GM12891 (cell line): Measurements from ENCODE around the gene TLNRD1. TPM values are rescaled to one million over a fixed set of nuclear protein-coding genes. Genes with fewer than 3 reads are reported as not detected.
"Not testable (repeated sequence)": the region's sequence is repeated elsewhere in the genome, so short reads cannot be mapped to it uniquely, and the experiment has no call there.

Experiments used
- DNase-seq: peaks from one replicate; pipeline ENCODE4 v3.0.0; 2011; ENCODE audit warnings: low spot score; ENCODE audit not compliant: insufficient read length
- FAIRE-seq: peaks from 2 replicates; lab custom pipeline; 2011; peaks lifted over from hg19 to GRCh38; lab: Jason Lieb, UNC
- PAX5 ChIP-seq: IDR thresholded peaks from 2 replicates; pipeline ENCODE4 v1.6.1; 2011; ENCODE audit warnings: low read length, moderate library complexity, mild to moderate bottlenecking; ENCODE audit not compliant: insufficient read depth, severe bottlenecking
- POLR2A ChIP-seq: IDR thresholded peaks from 2 replicates; pipeline ENCODE4 v1.6.1; 2011; ENCODE audit warnings: low read depth, low read length, control low read depth
- POLR2AphosphoS5 ChIP-seq: IDR thresholded peaks from 2 replicates; pipeline ENCODE4 v1.6.1; 2011; ENCODE audit warnings: low read depth, low read length, control low read depth
- POU2F2 ChIP-seq: IDR thresholded peaks from 2 replicates; pipeline ENCODE4 v1.6.1; 2011; ENCODE audit warnings: low read depth, mild to moderate bottlenecking, control low read depth, low read length, moderate library complexity
- SPI1 ChIP-seq: IDR thresholded peaks from 2 replicates; pipeline ENCODE4 v1.6.1; 2011; ENCODE audit warnings: low read depth, low read length, control low read depth
- TAF1 ChIP-seq: IDR thresholded peaks from 2 replicates; pipeline ENCODE4 v1.6.1; 2011; ENCODE audit warnings: low read depth, low read length, control low read depth
- polyA plus RNA-seq: library from polyadenylated mRNA; unstranded; fragments of >200 nt; gene quantifications from one replicate; pipeline ENCODE4 v1.2.1, GENCODE V29; 2012; ENCODE audit warnings: low read depth, missing spikeins, inconsistent platforms; ENCODE audit not compliant: missing spikeins

TLNRD1 gene
- 6.8 TPM for polyA plus RNA-seq

GRCh38 chr15:81000624-81001151, at the start of gene TLNRD1:
Gene TLNRD1, plus strand, starts transcription at chr15:81000923. Its CDS starts 1,349 bp downstream, at chr15:81002272.
- TF ChIP-seq PAX5 = no peak
- peak; percentile 11; the same call in 1 of the 2 replicates for TF ChIP-seq TAF1
- 0 out of 2 replicates have a peak, but pooled peaks have one; percentile 3 for TF ChIP-seq POU2F2
- TF ChIP-seq POLR2A = peak; percentile 27; the same call in 1 of the 2 replicates
- peak; percentile 57; the same call in 1 of the 2 replicates for TF ChIP-seq POLR2AphosphoS5
- peak; percentile 71 for TF ChIP-seq SPI1
- FAIRE-seq (peak; percentile 90), DNase-seq (peak; percentile 78)

GRCh38 chr15:80951941-80952340, 48.8 kb upstream of the TLNRD1 start:
- FAIRE-seq = no peak
- TF ChIP-seq POU2F2 (no peak), POLR2AphosphoS5 (no peak), POLR2A (no peak), SPI1 (no peak), TAF1 (no peak), PAX5 (no peak)
- no peak for DNase-seq

GRCh38 chr15:80953001-80953952, 47.4 kb upstream of the TLNRD1 start:
- TF ChIP-seq POLR2A (no peak), TAF1 (no peak), SPI1 (no peak), POLR2AphosphoS5 (no peak), PAX5 (no peak), POU2F2 (no peak)
- no peak for FAIRE-seq
- no peak for DNase-seq

GRCh38 chr15:80953953-80954778, 46.6 kb upstream of the TLNRD1 start:
- TF ChIP-seq POU2F2 (no peak), PAX5 (no peak), POLR2A (no peak), SPI1 (no peak), TAF1 (no peak), POLR2AphosphoS5 (no peak)
- FAIRE-seq (no peak), DNase-seq (no peak)

GRCh38 chr15:80955571-80956452, 44.9 kb upstream of the TLNRD1 start:
- not testable (repeated sequence) for DNase-seq

GRCh38 chr15:80957556-80957955, 43.2 kb upstream of the TLNRD1 start:
- DNase-seq = no peak
- FAIRE-seq = no peak
- no peak for TF ChIP-seq SPI1
- no peak for TF ChIP-seq PAX5
- TF ChIP-seq POLR2AphosphoS5 = no peak

More at GRCh38 chr15:80955571-80956452, 44.9 kb upstream of the TLNRD1 start:
- not testable (repeated sequence) for FAIRE-seq

GRCh38 chr15:80957976-80958375, 42.7 kb upstream of the TLNRD1 start:
- FAIRE-seq = no peak
- DNase-seq = no peak
- TF ChIP-seq PAX5 (no peak), POLR2A (no peak), POU2F2 (no peak), TAF1 (no peak), SPI1 (no peak), POLR2AphosphoS5 (no peak)

GRCh38 chr15:80958818-80959495, 41.8 kb upstream of the TLNRD1 start:
- DNase-seq (no peak), FAIRE-seq (no peak)
- TF ChIP-seq PAX5 = no peak
- TF ChIP-seq POU2F2 = no peak
- TF ChIP-seq TAF1 = no peak
- TF ChIP-seq POLR2AphosphoS5 = no peak
- TF ChIP-seq SPI1 = no peak
- no peak for TF ChIP-seq POLR2A

GRCh38 chr15:80965454-80965853, 35.3 kb upstream of the TLNRD1 start:
- not testable (repeated sequence) for DNase-seq

More at GRCh38 chr15:80965454-80965853, 35.3 kb upstream of the TLNRD1 start:
- not testable (repeated sequence) for FAIRE-seq
